ENCODE results near the gene HS2ST1.
"Not testable (repeated sequence)": the region's sequence is repeated elsewhere in the genome, so short reads cannot be mapped to it uniquely, and the experiment has no call there.

Gene HS2ST1

DNA sequence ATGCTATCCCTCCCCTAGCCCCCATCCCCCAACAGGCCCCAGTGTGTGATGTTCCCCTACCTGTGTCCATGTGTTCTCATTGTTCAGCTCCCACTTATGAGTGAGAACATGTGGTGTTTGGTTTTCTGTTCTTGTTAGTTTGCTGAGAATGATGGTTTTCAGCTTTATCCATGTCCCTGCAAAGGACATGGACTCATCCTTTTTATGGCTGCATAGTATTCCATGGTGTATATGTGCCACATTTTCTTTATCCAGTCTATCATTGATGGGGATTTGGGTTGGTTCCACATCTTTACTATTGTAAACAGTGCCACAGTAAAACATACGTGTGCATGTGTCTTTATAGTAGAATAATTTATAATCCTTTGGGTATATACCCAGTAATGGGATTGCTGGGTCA lies 152.3 kb downstream of the HS2ST1 start:
- DNase-seq (ENCODE audit: low read depth), result not testable (repeated sequence)

- no peak for DNase-seq (ENCODE audit: low read depth)
These were observed 158.0 kb downstream of the HS2ST1 start for GRCh38 chr1:87072411-87072810.

GRCh38 chr1:87072904-87073303 lies 158.5 kb downstream of the HS2ST1 start:
- no peak for DNase-seq (ENCODE audit: low read depth)

DNA sequence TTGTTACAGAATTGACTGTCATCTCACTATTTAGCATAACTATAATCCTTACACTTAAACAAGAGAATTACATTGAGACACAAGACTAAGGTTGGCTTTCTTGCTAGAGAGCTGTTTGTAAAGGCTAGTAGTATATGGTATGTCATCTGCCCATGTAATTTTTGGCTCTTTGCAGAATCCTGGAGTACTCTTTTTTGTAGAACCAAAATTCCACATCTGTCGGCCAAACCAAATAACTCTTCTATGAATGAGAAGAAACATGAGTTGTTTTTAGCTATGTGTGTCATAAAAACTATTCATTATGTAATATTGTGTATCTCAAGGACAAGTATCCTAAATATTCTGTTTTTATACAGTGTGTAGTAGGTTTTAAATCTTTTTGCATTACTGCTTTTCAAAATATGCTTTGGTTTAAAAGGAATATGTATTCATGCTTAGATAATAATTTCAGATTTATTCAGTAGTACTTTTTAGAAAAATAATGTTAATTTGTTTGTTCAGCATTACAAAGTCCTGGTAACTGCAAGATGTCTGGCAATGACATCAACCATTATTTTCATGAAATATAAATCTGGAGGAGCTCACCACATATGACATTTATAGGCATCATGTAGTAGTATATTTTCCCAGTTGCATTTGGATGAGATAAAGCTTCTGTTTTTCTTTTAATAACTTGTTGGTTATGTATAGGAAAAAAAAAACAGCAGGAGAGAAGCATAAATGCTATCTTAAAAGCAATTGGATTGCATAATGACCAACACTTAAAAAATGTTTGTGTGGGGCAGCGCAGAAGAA lies 159.8 kb downstream of the HS2ST1 start:
- DNase-seq (ENCODE audit: low read depth), result no peak

DNA sequence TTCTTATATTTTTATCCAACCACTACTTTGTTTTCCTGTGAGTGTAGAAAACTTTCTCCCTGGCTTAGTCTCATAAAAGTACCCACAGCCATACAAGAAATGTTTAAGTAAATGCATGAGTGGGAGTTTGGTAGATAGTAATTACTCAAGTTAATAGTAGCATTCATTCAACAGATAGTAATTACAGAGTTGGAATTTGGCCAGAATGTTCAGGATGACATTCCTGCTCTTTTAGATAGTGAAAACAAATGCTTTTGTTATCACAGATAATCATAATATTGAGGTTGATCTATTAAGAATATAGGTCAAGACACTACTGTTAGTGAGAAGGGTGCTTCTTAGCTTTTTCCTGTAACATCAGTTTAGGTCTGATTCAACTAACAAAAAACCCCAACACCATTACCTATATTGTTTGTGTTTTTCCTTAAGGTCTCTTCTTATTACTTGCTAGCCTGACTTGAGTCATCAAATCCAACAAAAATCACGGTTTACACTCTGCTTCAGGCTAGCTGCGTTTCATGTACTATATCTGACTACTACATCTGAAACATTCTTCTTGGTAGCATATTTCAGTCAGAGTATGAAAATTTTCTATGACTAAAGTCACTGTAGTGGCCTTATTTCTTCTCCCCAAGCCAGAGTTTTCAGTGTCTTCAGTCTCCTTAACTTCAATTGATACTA lies 163.7 kb downstream of the HS2ST1 start:
- DNase-seq (ENCODE audit: low read depth), result no peak

DNA sequence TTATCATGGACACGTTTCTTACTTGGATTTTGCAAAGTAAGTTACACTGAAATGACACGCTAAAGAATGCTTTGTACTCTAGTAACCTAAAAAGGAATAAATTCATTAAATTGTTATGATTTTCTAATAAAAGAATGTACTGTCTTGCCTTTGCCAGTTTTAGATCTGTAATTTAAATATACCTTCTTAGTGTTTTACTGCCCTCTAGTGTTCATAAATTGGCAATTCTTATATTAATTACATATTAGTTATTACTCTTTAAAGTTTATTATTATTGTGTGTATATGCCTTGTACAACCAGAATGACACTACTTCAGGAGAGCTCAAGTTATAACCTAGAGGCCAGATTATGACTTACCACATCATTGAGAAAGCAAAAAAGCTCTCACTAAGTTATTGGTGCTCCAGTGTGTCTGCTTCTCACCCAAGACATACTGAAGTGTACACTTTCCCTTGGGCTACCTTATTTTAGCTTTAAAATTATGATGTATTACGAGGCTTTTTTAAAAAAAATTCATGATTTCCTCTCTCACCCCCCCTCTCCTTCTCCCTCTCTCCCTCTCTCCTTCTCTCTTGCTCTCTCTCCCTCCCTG lies 169.9 kb downstream of the HS2ST1 start:
- DNase-seq (ENCODE audit: low read depth), result no peak

DNA sequence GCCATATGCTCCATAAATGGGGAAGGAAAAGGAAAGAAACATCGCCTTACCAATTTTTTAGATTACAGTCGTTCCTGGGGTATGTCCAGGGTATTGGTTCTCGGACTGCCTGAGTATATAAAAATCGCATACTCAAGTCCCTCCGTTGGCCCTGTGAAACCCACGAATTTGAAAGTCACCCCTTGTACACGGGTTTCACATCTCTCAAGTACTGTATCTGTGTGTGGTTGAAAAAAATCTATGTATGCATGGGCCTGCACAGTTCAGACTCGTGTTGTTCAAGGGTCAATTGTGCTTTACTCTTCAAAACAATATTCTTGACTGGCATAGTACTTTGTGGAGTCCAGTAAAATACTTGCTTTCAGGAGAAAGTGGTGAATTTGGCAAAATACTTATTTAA lies 171.7 kb downstream of the HS2ST1 start:
- DNase-seq (ENCODE audit: low read depth), result no peak

- DNase-seq (ENCODE audit: low read depth), result no peak
These were observed 174.8 kb downstream of the HS2ST1 start for GRCh38 chr1:87089070-87089736.

GRCh38 chr1:87089823-87090222 lies 175.4 kb downstream of the HS2ST1 start:
- no peak for DNase-seq (ENCODE audit: low read depth)

DNA sequence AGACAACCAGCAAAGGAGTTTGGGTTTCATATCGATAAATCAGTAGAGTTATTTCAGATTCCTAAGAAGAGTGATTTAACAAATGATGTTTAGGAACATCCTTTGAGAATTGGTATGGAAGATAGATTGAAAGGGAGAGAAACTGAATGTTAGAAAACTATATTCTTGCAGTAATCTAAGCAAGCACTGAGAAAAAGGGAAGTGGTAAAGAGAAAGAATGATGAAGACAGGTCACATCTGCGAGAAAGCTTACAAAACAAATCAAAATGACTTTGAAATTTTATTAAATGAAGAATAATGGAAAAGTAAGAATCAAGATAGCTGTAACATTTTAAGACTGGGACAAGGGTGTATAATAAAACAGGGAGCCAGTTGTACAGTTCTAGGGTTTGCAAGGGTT lies 177.0 kb downstream of the HS2ST1 start:
- no peak for DNase-seq (ENCODE audit: low read depth)

DNA sequence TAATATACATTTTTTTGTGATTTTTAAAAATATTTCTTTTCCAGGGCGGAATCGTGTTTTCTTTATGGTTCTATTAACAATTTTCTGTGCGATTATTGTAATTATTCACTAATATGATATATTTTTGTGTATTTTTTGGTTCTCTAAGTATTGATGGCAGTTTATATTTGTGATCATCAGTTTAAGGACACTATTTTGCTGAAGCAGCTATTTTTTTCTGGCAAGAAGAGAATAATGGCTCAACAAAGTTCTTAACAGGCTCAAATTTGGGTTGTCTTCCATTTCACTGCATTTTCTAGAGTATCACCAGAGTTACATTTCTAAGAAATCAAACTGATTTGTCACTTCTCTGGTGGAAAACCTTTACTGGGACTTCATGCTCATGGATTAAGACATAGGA lies 178.4 kb downstream of the HS2ST1 start:
- no peak for DNase-seq (ENCODE audit: low read depth)

DNA sequence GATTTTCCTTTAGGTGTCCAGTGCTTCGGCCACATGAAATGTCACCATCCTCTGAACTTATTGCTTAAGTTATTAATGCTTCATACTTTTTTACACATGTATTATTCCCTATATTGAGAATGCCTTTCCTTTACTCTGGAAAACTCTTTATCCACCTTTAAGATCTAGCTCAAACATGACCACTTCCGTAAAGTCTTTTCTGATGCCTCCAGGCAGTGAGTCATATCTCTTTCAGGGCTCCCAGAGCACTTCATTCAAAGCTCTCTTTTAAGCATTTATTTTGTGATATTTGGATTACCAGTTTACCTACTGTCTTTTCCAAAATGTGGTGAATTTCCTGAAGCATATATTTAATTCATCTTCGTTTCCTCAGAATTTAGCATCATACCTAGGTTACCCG lies 178.9 kb downstream of the HS2ST1 start:
- DNase-seq (ENCODE audit: low read depth), result no peak

DNA sequence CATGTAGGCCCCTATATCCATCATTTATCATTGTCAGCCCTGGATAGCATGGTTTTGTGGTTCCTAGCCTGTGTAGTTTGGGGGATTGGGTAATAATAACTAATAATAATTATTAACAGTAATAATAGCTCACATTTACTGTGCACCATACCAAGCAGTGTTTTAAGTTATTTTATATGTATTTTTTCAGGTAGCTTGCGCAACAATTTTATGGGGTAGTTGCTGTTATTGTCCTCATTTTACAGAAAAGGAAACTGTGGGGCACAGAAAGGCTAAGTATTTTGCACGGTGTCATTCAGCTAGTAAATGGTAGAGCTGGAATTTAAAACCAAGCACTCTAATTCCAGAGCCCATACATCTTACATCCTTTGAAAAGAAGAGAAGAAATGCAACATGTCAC lies 179.8 kb downstream of the HS2ST1 start:
- no peak for DNase-seq (ENCODE audit: low read depth)

- no peak for DNase-seq (ENCODE audit: low read depth)
These were observed 185.8 kb downstream of the HS2ST1 start for GRCh38 chr1:87100271-87100670.

DNA sequence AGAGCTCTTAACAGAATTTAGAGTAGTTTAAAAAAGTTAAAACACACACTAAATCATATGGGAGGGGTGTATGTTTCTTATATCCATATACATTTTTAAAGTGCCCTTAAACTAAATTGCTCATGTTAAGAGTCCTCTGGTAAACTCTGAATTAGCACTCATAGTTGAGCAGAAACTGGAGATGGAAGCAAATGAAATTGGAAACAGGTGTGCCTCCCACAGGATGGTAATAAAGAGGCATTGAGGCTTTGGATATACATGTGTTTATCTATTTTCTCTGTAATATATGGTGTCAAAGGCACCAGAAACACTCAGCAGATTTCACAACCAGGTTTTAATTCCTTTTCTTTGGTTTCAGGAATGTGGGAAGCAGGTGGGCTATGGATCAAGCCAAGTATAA lies 188.6 kb downstream of the HS2ST1 start:
- DNase-seq (ENCODE audit: low read depth), result no peak

DNA sequence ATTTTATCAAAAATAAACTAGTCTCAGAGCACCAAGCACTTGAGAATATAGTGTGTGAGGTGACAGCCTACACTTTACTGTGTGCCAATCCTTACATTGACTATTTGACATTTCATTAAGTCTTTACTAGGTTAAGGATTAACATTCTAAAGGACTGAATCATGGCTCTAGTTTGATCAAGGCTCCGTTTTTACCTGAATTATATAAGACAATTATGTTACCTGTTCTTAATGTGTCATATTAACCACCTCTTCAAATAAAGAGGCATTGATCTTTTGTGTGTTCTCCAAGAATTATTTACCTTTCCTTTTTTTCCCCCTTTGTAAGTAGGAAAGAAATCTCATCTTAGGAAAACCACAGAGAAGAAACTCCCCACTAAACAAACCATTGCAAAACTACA lies 189.7 kb downstream of the HS2ST1 start:
- no peak for DNase-seq (ENCODE audit: low read depth)

DNA sequence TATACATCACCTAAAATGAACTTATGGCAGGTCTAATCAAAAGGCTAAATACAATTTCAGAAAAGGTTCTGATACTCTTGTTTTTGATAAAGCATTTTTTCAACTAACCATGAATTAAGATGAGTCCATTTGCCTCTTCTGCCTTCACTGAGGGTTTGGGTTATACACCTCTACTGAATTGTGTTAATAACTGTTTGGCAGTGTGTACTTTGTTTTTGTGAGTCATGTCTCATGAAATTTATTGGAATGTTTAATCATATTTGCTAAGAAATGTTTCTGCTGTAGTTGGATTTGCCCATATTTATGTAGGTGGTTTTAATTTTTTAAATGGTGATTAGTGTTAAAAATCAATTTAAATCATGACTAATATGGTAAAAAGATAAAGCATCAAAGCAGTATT lies 190.5 kb downstream of the HS2ST1 start:
- DNase-seq (ENCODE audit: low read depth), result no peak

- no peak for DNase-seq (ENCODE audit: low read depth)
These were observed 191.7 kb downstream of the HS2ST1 start for GRCh38 chr1:87106144-87106543.

GRCh38 chr1:87106867-87107266 lies 192.4 kb downstream of the HS2ST1 start:
- DNase-seq (ENCODE audit: low read depth), result no peak

DNA sequence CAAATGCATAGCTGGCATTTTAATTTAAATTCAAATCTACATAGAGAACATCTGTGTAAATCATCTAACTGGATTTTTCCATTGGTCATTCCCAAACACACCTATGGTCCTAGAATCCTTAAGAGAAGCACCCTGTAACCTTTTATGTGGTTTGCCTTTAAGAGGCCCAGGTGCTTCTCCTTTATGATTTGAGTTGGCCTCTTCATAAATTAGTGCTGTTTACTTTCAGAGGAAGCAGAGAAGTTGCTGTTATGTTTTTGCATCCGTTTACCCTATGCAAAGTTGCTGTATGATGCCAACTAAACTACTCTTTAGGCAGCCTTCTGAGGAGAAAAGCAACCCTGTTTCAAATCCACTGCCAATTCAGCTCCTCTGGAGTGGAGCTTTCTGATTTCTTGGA lies 193.8 kb downstream of the HS2ST1 start:
- DNase-seq (ENCODE audit: low read depth), result no peak

DNA sequence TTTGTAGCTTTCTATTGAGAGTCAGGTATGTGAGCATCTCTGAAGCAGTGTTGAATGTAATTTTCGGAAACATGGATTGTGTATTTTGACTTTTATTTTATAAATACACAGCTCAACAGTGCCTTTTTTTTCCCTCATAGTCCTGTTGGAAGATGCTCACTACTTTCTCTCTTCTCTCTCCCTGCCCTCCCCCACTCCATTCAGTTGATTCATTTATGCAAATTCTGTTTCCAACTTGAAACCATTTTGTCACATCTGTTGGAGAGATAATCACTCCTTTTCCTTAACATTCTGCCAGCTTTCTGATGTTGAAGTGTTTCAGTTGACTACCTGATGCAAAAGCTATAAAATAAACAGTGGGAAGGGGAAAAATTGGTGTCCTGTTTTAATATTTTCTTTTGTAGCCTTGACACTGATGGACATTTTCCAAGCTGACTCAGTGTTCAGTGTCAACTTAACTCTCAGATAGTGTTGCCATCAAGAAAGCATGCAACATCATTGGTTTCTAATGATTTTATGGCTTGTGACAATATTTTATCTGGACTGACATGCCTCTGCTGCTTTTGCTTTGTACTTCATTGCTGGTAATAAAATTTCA lies 194.5 kb downstream of the HS2ST1 start:
- DNase-seq (ENCODE audit: low read depth), result no peak

DNA sequence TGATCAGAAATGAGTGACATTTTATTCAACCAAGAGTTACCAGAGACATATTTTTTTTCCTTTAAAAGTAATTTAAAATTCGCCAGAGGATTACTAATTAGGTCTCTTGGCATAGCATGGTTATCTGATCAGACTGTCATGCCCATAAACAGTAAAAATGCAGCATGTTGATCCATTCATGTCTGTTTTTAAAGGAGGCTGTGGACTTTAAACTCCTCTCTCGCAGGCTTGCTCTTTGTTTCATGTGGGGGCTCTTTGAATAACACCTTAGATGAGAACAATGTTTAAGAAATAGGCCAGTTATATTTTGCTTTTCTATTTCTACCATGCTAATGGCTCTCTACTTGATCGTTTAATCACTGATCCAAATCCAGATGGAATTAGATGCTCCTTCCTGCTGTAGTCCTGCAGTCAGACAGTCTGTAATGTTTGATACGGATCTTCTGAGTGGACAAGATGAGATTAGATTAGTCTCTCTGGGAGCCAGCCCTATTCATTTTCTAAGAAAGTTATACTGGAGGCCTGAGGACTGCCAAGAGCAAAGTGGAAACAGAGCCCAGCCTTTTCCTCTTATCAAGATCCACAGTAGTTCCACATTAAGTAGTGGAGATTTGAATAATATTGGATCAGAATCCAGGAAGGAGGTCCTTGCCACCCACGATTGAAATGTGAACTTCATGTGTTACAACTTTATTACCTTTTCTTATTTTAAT lies 197.4 kb downstream of the HS2ST1 start:
- no peak for DNase-seq (ENCODE audit: low read depth)

Measured in T follicular helper cell (primary cell).